GM19395 (cell line): ENCODE data around the gene COLQ.

ENCODE experiments used
- ATAC-seq: cut with Tn5 transposase; IDR thresholded peaks from one replicate; pipeline ENCODE4 v1.9.1; 2021; ENCODE audit warnings: mild to moderate bottlenecking, moderate library complexity; ENCODE audit not compliant: unreplicated experiment

COLQ gene

DNA sequence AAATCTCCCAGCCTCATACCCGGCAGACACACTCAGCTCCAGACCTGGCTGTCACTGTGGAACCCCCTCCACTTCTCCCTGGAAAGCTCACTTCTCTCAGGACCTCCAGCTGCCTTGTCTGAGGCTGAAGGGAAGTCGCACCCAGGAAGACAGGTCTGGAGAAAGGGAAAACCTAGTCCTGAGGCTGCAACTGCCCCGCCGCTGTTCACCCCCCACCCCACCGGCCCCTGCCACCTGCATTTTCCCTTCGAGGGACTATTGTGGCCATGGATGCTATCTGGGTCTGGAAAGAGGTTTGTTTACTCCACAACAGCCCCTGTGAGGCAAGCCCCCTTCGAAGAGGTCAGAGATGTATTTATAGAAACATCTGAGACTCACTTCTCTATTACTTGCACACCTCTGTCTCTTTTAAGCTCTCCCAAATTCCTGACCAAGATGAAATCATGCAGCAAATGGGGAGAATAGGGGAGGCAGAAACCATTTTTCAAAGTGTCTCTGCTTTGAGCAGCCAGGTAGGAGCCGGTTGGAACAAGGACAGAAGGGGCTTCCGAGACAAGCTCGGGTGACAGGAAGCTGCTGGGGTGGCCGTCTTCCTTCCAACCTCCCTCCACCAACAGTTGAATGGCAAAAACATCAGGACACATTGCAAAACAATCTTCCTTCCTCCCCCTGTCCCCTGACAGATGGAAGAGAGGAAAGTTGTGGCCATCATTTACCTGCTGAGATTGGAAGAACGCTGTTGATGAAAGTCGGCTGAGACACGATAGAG, 518 bp downstream of the COLQ start:
- no peak for ATAC-seq

DNA sequence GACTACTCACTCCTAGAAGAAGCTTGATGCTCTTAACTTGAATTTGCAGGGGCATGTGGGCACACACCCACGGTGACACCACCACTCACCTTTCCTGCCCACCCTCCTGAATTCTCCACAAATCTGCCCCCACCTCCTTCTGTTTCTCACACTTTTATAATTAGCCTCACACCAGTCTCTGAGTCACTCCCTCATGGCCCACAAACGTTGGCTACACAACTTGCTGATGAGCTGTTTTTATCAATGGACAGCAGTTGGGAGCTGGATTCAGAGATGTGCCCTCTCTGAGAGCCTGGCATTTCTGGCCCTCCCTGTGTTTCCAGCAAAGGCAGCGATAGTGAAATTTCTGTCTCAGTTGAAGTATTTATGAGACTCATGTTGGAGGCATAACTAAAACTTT, 1.3 kb downstream of the COLQ start:
- ATAC-seq, result no peak

DNA sequence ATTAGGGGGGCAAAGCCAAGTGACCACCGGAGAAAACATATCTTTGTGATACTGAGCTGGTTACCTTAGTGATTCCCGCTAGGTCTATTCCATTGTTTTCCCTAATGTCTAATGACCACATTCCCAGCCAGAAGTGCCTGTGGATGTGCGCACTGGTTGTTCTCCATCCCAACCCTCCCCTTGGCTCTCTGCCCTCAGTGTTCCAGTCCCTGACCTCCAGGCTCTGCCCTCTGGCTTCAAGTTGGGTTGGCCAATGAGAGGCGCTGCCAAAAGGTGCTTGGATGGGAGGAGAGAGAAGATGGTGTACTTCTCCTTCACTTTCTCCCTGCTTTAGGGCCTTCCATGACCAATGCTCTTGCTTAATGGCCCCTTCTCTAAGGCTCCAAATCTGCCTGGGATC, 2.4 kb downstream of the COLQ start:
- ATAC-seq, result no peak

DNA sequence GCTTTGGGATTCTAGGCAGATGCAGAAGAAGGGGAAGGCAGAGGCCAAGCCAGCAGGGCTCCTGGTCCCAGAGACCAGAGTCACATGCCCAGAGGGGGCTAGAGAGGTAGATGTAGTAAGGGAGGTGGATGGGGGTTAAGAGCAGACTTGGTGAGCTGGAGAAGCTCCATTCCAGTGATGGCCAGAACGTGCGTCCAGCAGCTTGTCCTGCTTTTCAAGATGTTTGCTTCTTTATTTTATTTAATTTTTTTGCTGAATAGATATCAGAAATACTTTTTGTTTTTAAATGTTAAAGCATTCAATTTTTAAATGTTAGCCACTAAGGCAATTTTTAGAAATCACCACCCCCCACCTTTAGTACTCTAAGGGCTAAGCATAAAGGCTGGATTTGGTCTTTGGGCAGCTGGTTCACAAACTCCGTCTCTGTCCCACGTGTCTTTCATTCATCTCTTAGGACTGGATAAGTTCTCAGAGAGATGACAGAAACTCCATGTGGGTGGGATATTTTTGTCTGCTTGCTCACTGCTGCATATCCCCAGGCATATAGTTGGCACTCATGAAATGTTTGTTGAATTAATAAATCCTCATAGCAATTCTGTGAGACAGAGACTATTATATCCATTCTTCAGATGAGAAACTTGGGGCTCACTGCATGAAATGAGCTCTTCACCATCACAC, 6.7 kb downstream of the COLQ start:
- ATAC-seq, result no peak

DNA sequence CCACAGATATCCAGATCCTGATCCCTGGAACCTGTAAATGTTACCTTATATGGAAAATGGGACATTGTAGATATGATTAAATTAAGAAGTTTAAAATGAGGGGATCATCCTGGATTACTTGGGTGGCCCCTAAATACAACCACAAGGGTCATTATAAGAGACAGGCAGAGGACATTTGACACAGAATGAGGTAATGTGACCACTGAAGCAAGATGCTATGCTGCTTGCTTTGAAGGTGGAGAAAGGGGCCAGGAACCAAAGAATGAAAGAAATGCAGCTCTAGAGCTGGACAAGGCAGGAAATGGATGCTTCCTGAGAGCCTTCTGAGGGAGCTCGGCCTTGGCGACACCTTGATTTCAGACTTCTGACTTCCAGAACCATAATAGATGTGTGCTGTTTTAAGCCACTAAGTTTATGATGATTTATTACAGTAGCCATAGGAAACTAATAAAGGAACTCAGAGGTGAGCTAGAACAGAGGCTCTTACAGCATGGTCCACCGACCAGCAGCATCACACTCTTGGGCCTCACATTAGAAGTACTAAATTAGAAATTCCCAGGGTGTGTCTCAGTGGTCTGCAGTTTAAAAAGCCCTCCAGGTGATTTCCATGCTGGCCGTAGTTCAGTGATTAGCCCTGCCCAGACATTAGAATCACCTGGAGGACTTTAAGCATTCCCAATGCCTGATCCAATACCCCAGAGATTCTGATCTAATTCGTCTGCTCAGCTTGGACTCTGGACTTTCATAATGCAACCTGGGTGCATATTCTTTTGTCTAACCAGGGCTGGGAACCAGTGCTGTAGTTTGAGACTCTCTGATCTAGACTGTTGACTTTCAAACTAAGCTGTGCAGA, 7.5 kb downstream of the COLQ start:
- ATAC-seq, result no peak

DNA sequence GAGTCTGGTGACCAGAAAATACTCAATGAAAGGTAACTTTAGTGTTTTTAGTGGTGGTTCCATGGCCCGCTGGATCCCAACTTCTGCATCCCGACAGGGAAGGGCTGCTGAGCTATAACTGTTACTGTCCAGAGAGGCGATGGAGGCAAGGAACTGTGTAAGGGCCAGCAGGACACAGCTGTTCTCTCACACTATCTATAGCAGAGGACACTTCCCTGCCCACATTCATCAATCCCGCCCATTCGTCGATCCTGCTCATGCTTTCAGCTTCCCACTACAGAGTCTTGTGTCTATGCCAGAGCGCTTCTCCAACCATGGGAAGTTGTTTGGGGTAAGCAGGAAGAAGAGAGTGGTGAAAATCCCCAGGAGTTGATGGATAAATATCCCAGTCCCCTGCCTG, 8.4 kb downstream of the COLQ start:
- no peak for ATAC-seq

DNA sequence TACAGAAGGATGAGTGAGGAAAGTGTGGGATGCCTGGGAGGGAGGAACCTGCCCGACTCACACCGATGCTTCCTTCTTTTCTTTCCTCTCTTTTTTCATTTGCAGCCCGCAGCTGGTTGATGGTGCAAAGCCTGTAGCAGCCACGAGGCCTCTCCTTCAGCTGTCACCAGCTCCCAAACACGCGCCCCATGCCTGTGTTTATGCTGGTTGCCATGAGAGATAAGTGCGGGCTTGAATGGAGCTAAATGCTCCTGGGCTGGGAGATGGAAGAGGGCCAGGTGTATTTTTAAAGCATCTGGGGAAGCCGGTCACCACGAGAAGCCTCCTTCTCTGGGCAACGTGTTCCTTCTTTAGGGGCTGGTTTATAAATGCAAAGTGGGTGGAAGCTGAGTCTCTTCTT, 9.3 kb downstream of the COLQ start:
- ATAC-seq, result no peak

DNA sequence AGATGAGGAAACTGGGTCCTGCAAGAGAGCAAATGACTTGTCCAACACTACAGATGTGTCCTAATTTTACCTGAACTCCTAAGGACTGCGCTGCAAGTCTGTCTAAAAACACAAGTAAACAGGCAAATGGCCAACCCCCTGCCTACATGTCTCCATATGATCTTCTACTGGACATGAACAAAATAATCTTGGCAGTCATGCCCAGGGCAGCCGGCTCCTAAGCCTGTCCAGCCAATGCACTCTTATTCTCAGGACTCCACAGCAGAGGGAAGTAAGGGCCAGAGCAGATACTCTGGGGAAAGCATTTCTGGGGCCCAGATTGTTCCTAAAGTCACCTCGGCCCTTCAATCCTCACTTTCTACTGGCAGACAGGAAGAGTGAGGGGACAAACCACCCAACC, 10.3 kb downstream of the COLQ start:
- ATAC-seq, result no peak

DNA sequence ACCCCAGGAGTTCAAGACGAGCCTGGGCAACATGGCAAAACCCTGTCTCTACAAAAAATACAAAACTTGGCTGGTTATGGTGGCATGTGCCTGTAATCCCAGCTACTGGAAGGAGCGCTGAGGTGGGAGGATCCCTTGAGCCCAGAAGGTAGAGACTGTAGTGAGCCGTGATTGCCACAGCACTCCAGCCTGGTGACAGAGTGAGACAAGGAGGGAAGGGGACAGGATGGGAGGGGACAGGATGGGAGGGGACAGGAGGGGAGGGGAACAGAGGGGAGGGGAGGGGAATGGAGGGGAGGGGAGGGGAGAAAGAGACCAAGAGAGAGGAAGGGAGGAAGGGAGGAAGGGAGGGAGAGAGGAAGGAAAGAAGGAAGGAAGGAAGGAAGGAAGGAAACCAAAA, 11.0 kb downstream of the COLQ start:
- ATAC-seq, result no peak

DNA sequence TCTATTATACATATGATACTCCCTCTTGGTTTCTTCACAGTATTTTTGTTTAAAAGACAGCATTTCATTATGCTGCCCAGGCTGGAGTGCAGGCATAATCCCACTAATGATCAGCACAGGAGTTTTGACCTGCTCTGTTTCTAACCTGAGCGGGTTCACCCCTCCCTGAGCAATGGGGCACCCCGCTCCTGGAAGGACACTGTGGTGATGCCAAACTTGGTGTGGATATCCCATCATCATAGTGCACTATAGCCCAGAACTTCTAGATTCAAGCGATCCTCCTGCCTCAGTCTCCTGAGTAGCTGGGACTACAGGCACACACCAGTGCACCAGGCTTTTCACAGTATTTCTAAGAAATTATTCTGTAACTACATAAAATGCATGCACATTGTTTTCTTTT, 14.9 kb downstream of the COLQ start:
- ATAC-seq, result no peak

DNA sequence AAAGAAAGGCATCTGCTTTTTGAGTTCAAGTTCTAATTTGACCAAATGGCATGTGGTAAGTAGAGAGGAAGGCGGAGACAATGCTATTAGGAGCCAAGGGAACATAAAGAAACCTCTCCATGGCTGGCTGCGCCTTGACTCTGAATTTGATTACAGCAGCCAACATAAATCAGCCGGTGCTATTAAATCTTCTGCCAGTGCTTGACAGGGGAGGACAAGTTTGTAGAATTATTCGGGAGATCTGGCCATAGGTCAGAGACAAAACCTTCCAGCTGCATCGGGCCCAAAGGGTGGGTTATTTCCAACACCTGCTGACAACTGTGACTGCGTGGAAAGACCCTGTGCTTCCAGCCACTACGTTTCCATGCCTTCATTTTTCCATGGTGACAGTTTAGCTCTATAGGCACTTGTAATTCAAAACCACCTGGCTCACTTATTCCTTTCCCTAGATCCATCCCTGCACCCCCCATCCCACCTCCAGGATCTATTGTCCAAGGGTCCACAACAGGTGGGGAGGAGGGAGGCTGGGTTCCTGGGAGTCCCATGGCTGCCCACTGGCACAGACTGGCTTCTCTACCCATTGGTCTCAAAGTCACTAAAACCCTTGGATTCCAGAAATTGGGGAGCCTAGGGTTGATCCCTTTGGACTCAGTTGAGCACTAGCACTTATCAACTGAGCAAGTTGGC, 15.9 kb downstream of the COLQ start:
- ATAC-seq, result no peak

DNA sequence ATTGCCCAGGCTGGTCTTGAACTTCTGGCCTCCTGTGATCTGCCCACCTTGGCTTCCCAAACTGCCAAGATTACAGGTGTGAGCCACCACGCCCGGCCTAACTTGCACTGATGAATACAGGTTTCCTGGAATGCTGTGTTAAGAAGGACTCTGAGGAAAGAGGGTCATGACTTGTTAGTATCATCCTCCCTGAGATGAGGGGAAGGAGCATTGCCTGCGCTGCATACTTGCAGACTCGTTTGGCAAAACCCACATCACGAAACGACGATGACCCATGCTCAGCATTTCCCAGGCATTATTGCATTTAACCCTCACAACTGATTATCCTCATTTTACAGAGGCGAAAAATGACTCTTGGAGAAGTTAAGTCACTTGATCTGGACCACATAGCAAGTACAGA, 18.9 kb downstream of the COLQ start:
- no peak for ATAC-seq

DNA sequence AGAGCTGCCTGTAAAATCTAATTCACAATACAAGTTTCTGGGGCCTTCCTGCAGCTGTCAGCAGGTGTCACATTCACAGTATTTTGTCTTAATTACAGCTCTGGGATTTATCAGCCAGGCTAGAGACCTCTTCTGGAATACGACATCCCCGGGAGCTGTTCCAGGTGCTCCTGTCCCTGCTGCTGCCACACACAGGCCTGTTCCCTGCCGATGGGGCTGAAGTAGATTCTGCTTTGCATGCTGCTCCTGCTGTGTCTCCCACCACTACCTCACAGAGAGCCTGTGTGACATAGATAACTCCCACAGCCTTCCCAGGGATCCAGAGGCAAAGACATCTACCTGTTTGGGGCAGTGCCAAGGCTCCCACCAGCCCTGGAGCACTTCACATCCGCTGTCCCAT, 20.4 kb downstream of the COLQ start:
- ATAC-seq, result no peak

DNA sequence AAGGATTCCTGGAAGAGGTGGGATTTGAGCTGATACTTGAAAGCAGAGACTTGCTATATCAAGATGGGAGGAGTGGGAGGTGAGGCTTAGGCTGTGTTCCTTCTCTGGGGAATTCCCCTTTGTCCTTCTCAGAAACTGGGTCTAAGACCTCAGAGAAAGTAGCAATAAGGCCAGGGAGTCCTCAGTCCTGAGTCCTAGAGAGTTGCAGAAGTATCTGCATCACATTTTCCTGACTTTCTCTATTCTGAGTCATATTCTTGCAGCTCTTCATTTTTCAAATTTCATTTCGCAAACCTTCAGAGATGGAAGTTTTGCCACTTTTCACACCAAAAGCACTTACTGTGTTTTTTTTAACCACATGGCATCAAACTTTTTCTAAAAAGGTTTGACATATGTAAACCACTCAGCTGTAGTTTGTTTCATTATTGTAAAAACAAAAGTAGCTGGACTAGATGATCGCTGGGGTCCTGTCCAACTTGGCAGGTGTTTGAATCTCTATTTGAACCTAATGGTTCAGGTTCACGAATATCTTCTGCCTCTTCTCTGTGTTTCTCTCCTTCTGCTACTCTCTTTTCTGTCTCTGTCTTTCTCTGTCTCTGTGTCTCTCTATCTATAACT, 21.3 kb downstream of the COLQ start:
- peak; percentile 55 for ATAC-seq

DNA sequence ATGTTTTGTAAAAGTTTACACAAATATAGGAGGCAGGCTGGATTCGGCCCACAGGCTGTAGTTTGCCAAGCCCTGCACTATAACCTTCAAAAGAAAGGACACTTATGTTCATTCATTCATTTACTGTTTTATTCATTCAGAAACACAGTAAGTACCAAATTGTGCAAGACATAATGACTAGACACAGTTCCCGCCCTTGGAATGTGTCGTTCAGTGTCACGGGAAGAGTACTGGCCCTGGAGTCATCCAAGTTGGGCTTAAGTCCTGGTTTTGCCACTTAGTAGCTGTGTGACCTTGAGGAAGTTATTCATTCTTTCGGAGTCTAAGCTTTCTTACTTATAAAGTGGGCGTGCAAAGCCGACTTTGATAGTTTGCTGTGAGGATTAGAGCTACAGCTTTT, 22.0 kb downstream of the COLQ start:
- no peak for ATAC-seq

DNA sequence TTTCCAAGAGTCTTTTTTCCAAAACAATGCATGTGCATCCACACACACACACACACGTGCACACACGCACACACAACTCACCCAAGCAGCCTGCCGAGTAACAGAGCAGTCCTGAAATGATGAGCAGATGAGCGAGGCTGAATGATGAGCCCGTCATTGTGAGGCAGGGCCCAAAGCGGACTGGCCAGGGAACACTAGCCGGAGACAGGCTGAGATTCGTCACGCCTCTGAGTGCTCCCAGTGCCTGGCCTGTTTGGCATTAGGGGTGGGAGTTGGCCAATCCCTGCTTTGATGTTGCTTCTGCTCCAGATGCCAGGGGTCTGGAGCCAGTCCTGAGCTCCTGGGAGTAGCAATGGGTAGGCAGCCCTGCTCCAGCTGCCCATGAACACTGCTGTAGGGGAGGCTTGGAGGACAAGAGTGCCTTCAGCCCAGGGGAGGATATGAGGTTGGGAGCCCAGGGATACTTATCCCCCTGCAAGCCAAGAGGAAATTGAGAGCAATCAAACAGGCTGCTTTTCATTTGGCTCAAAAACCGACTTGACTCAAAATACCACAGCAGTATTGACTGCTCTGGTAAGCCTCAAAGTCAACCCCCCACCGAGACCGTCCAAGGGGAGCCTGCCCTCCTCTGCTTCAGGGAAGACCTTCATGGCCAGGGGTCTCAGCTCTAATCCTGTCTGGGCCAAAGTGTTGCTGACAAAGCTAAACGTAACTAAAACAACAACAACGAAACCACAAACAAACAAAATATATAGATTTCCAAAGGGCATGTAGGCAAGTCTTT, 22.9 kb downstream of the COLQ start:
- no peak for ATAC-seq

DNA sequence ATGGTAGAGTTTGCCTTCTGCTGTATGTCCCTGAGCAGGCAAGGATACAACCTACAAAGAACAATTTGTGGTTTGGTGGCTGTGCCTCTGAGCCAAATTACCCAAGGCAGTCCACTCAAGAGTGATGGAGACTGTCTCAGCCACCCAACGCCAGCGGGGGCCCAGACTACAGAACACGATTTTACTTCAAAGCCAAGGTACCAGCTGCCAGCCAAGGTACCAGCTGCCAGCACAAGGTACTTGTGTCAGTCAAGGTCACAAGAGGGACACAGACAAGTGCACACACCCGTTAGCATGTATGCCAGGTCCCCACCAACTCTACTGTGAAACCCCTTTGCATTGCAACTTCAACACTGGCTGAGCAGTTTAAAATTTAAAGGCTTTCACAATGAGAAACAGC, 23.5 kb downstream of the COLQ start:
- no peak for ATAC-seq

DNA sequence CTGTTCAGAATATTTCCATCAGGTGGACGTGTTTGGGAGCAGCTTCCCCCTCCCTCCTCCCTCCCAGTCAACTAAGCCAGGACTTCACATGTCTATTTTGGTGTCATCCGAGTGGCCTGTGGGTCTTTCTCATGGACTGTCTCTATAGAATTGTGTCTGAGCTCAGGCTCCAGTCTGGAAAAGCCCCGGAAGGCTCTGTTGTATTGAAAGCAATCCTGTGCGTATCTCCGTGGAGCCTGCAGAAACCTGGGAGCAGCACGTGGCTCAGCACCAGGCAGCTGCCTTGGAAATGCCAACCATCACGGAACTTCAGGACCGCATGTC, 25.2 kb downstream of the COLQ start:
- ATAC-seq, result no peak

DNA sequence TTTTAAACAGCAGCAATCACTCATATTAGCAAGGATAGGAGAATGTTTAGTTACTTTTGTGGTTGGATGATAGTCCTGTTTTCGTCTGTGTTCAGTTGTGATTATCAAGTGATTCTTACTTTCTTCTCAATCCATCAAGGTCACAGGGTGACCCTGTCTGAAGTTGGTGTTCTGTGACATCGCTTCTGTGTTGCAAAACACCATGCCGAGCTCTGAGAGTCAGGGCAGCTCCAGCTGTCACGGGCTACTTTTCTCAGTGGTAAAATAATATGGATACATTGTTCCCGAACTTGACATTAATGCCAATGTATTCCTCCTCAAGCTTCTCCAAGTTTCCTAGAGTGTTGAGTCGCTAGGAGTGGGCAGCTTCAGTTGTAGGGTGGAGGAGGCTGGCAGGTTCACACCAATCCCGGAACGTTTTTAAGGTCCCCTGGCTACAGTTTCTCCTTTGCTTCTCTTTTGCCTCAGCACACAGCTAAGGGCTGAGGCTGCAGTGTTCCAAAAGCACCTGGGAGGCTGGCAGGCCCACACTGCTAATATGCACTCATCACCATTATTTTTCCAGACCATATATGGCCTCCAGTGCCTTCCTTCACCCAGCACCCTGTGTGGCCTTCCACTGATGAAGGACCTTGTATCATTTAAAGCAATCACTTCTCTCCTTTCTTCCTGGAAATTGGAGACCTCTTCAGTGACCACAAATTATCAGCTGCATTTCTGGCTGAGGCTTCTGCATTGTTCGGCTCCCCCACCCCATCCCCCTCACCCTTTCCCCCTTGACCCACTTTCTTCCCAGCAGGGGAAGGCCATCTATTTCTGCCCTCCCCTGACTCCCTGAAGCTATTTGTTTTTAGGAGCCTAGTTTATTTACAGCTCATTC, 25.8 kb downstream of the COLQ start:
- ATAC-seq, result no peak
